IMR-90 (cell line): Measurements from ENCODE around the gene SETD3. TPM values are rescaled to one million over a fixed set of nuclear protein-coding genes. Genes with fewer than 3 reads are reported as not detected.
A peak's percentile ranks its signal among the peaks of the same experiment; 100 is the strongest.

Experiments used
- ATAC-seq: fragments of 200-7000 bp; cut with Tn5 transposase; 2 replicates; pipeline ENCODE4 v1.9.1; 2020; ENCODE audit warnings: low read depth, mild to moderate bottlenecking, moderate library complexity
- BruUV-seq: library from RNA; stranded (reverse); fragments of 400-500 nt; replicated peaks from 2 replicates; lab custom pipeline; 2021; lab: Mats Ljungman, UMichigan
- CTCF ChIA-PET: fragments of 300-600 bp; formaldehyde crosslinking; extraction: SDS; loops from one replicate; lab custom pipeline; 2021; ENCODE audit warnings: antibody characterized with exemption; lab: Yijun Ruan, JAX
- POLR2A ChIA-PET: fragments of 300-600 bp; sonication (Branson Sonifier 250); formaldehyde crosslinking; loops from one replicate; lab custom pipeline; 2022; ENCODE audit warnings: antibody characterized with exemption; ENCODE audit not compliant: unreplicated experiment; lab: Charles Lee
- DNase-seq: peaks from one replicate; pipeline ENCODE4 v3.0.0; 2013
- H2AFZ ChIP-seq: replicated peaks from 2 replicates; pipeline ENCODE3; 2013; ENCODE audit warnings: low read length, mild to moderate bottlenecking; ENCODE audit not compliant: poor library complexity
- H2AK5ac ChIP-seq: 2 replicates; pipeline ENCODE4 v1.6.1; 2013; ENCODE audit warnings: low read depth, low read length, inconsistent platforms
- H2AK9ac ChIP-seq: replicated peaks from 2 replicates; pipeline ENCODE3; 2013; ENCODE audit warnings: mild to moderate bottlenecking, low read depth, low read length, moderate library complexity; ENCODE audit not compliant: poor library complexity
- H2BK120ac ChIP-seq: 2 replicates; pipeline ENCODE4 v1.6.1; 2013; ENCODE audit warnings: low read depth, low read length, inconsistent platforms
- H2BK15ac ChIP-seq: 3 replicates; pipeline ENCODE4 v1.6.1; 2013; ENCODE audit warnings: low read depth, low read length, inconsistent platforms
- H2BK20ac ChIP-seq: 2 replicates; pipeline ENCODE4 v1.6.1; 2013; ENCODE audit warnings: low read depth, mild to moderate bottlenecking, inconsistent platforms, low read length, moderate library complexity
- H2BK5ac ChIP-seq: 2 replicates; pipeline ENCODE4 v1.6.1; 2013; ENCODE audit warnings: mild to moderate bottlenecking, low read depth, low read length, inconsistent platforms; ENCODE audit not compliant: poor library complexity, severe bottlenecking
- H3K14ac ChIP-seq: replicated peaks from 2 replicates; pipeline ENCODE4 v1.6.1; 2013; ENCODE audit warnings: low read depth, low read length, inconsistent platforms
- H3K18ac ChIP-seq: 2 replicates; pipeline ENCODE4 v1.6.1; 2013; ENCODE audit warnings: low read depth, low read length, control low read depth
- H3K23ac ChIP-seq: 2 replicates; pipeline ENCODE4 v1.6.1; 2013; ENCODE audit warnings: low read depth, low read length, inconsistent platforms
- H3K27ac ChIP-seq: 2 replicates; pipeline ENCODE4 v1.5.1; 2013; ENCODE audit warnings: mild to moderate bottlenecking, control low read depth, low read length; ENCODE audit not compliant: insufficient read depth
- H3K27me3 ChIP-seq: 2 replicates; pipeline ENCODE4 v1.6.1; 2013; ENCODE audit warnings: low read length; ENCODE audit not compliant: control insufficient read depth, insufficient read depth
- H3K36me3 ChIP-seq: 2 replicates; pipeline ENCODE4 v1.6.1; 2013; ENCODE audit warnings: low read length, mixed read lengths; ENCODE audit not compliant: control insufficient read depth, insufficient read depth
- H3K4ac ChIP-seq: 2 replicates; pipeline ENCODE4 v1.6.1; 2013; ENCODE audit warnings: low read depth, low read length, inconsistent platforms
- H3K4me1 ChIP-seq: 2 replicates; pipeline ENCODE4 v1.6.1; 2013; ENCODE audit warnings: low read length, mixed read lengths; ENCODE audit not compliant: control insufficient read depth, insufficient read depth
- H3K4me2 ChIP-seq: 2 replicates; pipeline ENCODE4 v1.6.1; 2013; ENCODE audit warnings: low read depth, mild to moderate bottlenecking, control low read depth, low read length, moderate library complexity
- H3K4me3 ChIP-seq: 2 replicates; pipeline ENCODE4 v1.5.1; 2013; ENCODE audit warnings: low read depth, mild to moderate bottlenecking, control low read depth, low read length, moderate library complexity; ENCODE audit not compliant: insufficient read depth
- H3K56ac ChIP-seq: 2 replicates; pipeline ENCODE4 v1.6.1; 2013; ENCODE audit warnings: low read length, inconsistent platforms; ENCODE audit not compliant: insufficient read depth; ENCODE audit errors: extremely low read depth
- H3K79me1 ChIP-seq, 2 experiments: 2 replicates each; pipeline ENCODE4 v1.6.1; 2013; ENCODE audit warnings: low read length in 2 of 2, inconsistent platforms in 1 of 2, low read depth in 1 of 2
- H3K9ac ChIP-seq: 2 replicates; pipeline ENCODE4 v1.6.1; 2013; ENCODE audit warnings: low read depth, low read length, control low read depth
- H3K9me1 ChIP-seq: 2 replicates; pipeline ENCODE4 v1.6.1; 2013; ENCODE audit warnings: low read length, inconsistent platforms; ENCODE audit not compliant: insufficient read depth
- H3K9me3 ChIP-seq: 2 replicates; pipeline ENCODE4 v1.6.1; 2013; ENCODE audit warnings: low read length; ENCODE audit not compliant: control insufficient read depth, insufficient read depth
- H4K20me1 ChIP-seq: 2 replicates; pipeline ENCODE4 v1.6.1; 2013; ENCODE audit warnings: low read length, inconsistent platforms; ENCODE audit not compliant: insufficient read depth
- H4K5ac ChIP-seq: 2 replicates; pipeline ENCODE4 v1.6.1; 2013; ENCODE audit warnings: mild to moderate bottlenecking, low read depth, low read length, control low read depth
- H4K8ac ChIP-seq, 2 experiments: 2 replicates each; pipeline ENCODE4 v1.6.1; 2013; ENCODE audit warnings: low read depth in 2 of 2, low read length in 2 of 2, control low read depth in 1 of 2, inconsistent platforms in 1 of 2
- H4K91ac ChIP-seq: 2 replicates; pipeline ENCODE4 v1.6.1; 2013; ENCODE audit warnings: low read depth, low read length, inconsistent platforms; ENCODE audit not compliant: insufficient read depth
- CEBPB ChIP-seq: IDR thresholded peaks from 2 replicates; pipeline ENCODE4 v1.6.1; 2012; ENCODE audit warnings: low read depth, low read length, improper control_type of control experiment
- CHD1 ChIP-seq: IDR thresholded peaks from 2 replicates; pipeline ENCODE4 v1.6.1; 2012; ENCODE audit warnings: low read depth, low read length, improper control_type of control experiment
- MAFK ChIP-seq: IDR thresholded peaks from 2 replicates; pipeline ENCODE4 v1.6.1; 2012; ENCODE audit warnings: low read depth, low read length, improper control_type of control experiment
- MXI1 ChIP-seq: IDR thresholded peaks from 2 replicates; pipeline ENCODE4 v1.6.1; 2012; ENCODE audit warnings: low read depth, mild to moderate bottlenecking, low read length, moderate library complexity, borderline replicate concordance
- WGBS, 2 experiments: methylation state at CpG; one replicate each; pipeline versions ENCODE4 v1.1.5 to v1.1.7; 2013; ENCODE audit warnings: missing lambda C conversion rate in 2 of 2; ENCODE audit not compliant: insufficient read length in 1 of 2; ENCODE audit errors: extremely low coverage in 2 of 2; 5-methylcytosine and 5-hydroxymethylcytosine counted together
- dilution Hi-C: fragments of 300-500 bp; cut with HindIII; formaldehyde crosslinking; loops from one replicate; pipeline ENCODE4 v1.14.3; 2018; ENCODE audit warnings: low sequenced_read_pairs; ENCODE audit not compliant: unreplicated experiment
- in situ Hi-C: fragments of 300-500 bp; cut with MboI; formaldehyde crosslinking; loops from 3 replicates; pipeline ENCODE4 v1.14.3; 2019; ENCODE audit warnings: low sequenced_read_pairs, inconsistent platforms, mixed read lengths
- intact Hi-C: fragments of 100-400 bp; cut with micrococcal nuclease; formaldehyde crosslinking; loops from 2 replicates; pipeline ENCODE4 v1.10.0; 2022
- polyA plus RNA-seq, 3 experiments: library from polyadenylated mRNA; depleted of rRNA; stranded (reverse); fragments of >200 nt; gene quantifications; 2 replicates each; pipeline ENCODE4 v1.2.3, GENCODE V29; 2012; ENCODE audit warnings: low replicate concordance in 1 of 3
- total RNA-seq: library from RNA; depleted of rRNA; stranded (reverse); fragments of >200 nt; gene quantifications from 2 replicates; pipeline ENCODE4 v1.2.3, GENCODE V29; 2012

The SETD3 gene
- total and polyA plus RNA-seq, 2 of the 4 experiments (the other 2 are of a cell fraction) = 18.8 to 31.9 TPM

GRCh38 chr14:99436247-99437180, 44.1 kb downstream of the SETD3 start:
- Histone ChIP-seq H3K4ac (no peak overlapping the region), H3K23ac (no peak overlapping the region), H3K27me3 (no peaks in the 10 kb centered on the region), H4K8ac (no peak overlapping the region), H3K36me3 (peaks cover 7% of the 10 kb centered on the region), H2BK15ac (no peak overlapping the region), H3K18ac (no peak overlapping the region), H4K5ac (no peak overlapping the region), H3K4me1 (peaks cover 9% of the 10 kb centered on the region), H3K56ac (no peak overlapping the region), H4K91ac (no peak overlapping the region), H3K27ac (no peak overlapping the region), H3K4me3 (no peak overlapping the region), H2BK120ac (no peak overlapping the region), H3K9ac (no peak overlapping the region), H3K9me3 (no peaks in the 10 kb centered on the region), H3K79me1 (peaks cover 4 to 21% of the 10 kb centered on the region in 2 experiments), H2BK20ac (no peak overlapping the region), H2AFZ (no peak overlapping the region), H2BK5ac (no peak overlapping the region), H3K4me2 (peak overlapping the region; percentile 20; the same call in 1 of the 2 replicates), H2AK5ac (no peak overlapping the region), H3K14ac (no peak overlapping the region), H3K9me1 (peaks cover 13% of the 10 kb centered on the region), H2AK9ac (no peak overlapping the region), H4K20me1 (no peaks in the 10 kb centered on the region)
- ChIA-PET POLR2A (interaction anchor here (0.6 kb wide), 1 partner anchor 18 kb away, joined by 3 read pairs; no protein-coding TSS in a partner anchor), CTCF (no interaction called here)
- in situ Hi-C loops (no loop called here), intact Hi-C loops (no loop called here), dilution Hi-C loops (no loop called here)
- DNase-seq = peak; percentile 70
- peak; percentile 84 for ATAC-seq
- TF ChIP-seq MAFK = peak; percentile 32; the same call in 1 of the 2 replicates
- TF ChIP-seq MXI1 = no peak
- TF ChIP-seq CEBPB = peak; percentile 7; the same call in 1 of the 2 replicates
- no peak for TF ChIP-seq CHD1
- BruUV-seq = no TSS peak
- WGBS, 2 experiments = 93% methylated on average over 3 of the region's 14 CpGs; no CpG with 5 or more reads in 1 of the 2 experiments
